K562 (cell line): ENCODE measurements around the gene GPX2. TPM values are rescaled to one million over a fixed set of nuclear protein-coding genes. Genes with fewer than 3 reads are reported as not detected.

Experiments
- ATAC-seq: fragments of 200-7000 bp; cut with Tn5 transposase; 3 replicates; pipeline ENCODE4 v1.9.1; 2020; ENCODE audit warnings: moderate library complexity
- BruUV-seq: library from RNA; stranded (reverse); fragments of 400-500 nt; replicated peaks from 2 replicates; lab custom pipeline; 2021; lab: Mats Ljungman, UMichigan
- CTCF ChIA-PET: fragments of 300-600 bp; formaldehyde crosslinking; extraction: SDS; loops from one replicate; lab custom pipeline; 2021; ENCODE audit warnings: low intra/inter-chr PET ratio; lab: Yijun Ruan, JAX
- POLR2A ChIA-PET: fragments of 300-600, 350-650 bp; sonication (Branson Sonifier 250); formaldehyde crosslinking; extraction: SDS; loops from one replicate; lab custom pipeline; 2021; ENCODE audit warnings: antibody characterized with exemption, inconsistent platforms; lab: Yijun Ruan, JAX
- DNase-seq, 4 experiments: peaks; one replicate each; pipeline versions ENCODE4 v3.0.0 to v3.0.0-alpha.2; 2011 to 2018; ENCODE audit warnings: low spot score in 3 of 4, mixed read lengths in 3 of 4; ENCODE audit errors: extremely low read depth in 1 of 4
- FAIRE-seq: peaks from 2 replicates; lab custom pipeline; 2011; peaks lifted over from hg19 to GRCh38; lab: Jason Lieb, UNC
- H2AFZ ChIP-seq: 2 replicates; pipeline ENCODE4 v1.6.0; 2011; ENCODE audit warnings: low read depth, low read length, control low read depth, inconsistent platforms
- H3K27ac ChIP-seq: fragments of 200-600 bp; 3 replicates; pipeline ENCODE4 v1.8.0; 2011; ENCODE audit warnings: low read depth, mild to moderate bottlenecking, control low read depth, inconsistent platforms, low read length, moderate library complexity, mixed read lengths; ENCODE audit errors: extremely low read depth
- H3K27me3 ChIP-seq, 2 experiments: fragments of 300-600 bp in 1 of 2; 2 replicates in 1 of 2; 3 replicates in 1 of 2; pipeline versions ENCODE4 v1.6.0 to v1.8.0; 2011; ENCODE audit warnings: inconsistent platforms in 2 of 2, low read length in 2 of 2, mild to moderate bottlenecking in 1 of 2, mixed read lengths in 1 of 2, moderate library complexity in 1 of 2; ENCODE audit not compliant: control insufficient read depth in 2 of 2, insufficient read depth in 2 of 2
- H3K36me3 ChIP-seq: fragments of 300-600 bp; 3 replicates; pipeline ENCODE4 v1.8.0; 2011; ENCODE audit warnings: mild to moderate bottlenecking, low read length, inconsistent platforms; ENCODE audit not compliant: control insufficient read depth, insufficient read depth
- H3K4me1 ChIP-seq, 2 experiments: fragments of 200-600 bp in 1 of 2; replicated peaks in 1 of 2; 2 replicates in 1 of 2; 3 replicates in 1 of 2; pipeline versions ENCODE4 v1.5.1 to v1.8.0; 2011; ENCODE audit warnings: inconsistent platforms in 2 of 2, low read length in 2 of 2, mild to moderate bottlenecking in 1 of 2, mixed read lengths in 1 of 2, moderate library complexity in 1 of 2; ENCODE audit not compliant: control insufficient read depth in 2 of 2, insufficient read depth in 2 of 2
- H3K4me2 ChIP-seq: 2 replicates; pipeline ENCODE4 v1.6.1; 2011; ENCODE audit warnings: low read length, control low read depth, inconsistent platforms, mixed read lengths; ENCODE audit not compliant: insufficient read depth
- H3K4me3 ChIP-seq: fragments of 200-600 bp; sonication (generic), shearing (Covaris generic); 2 replicates; pipeline ENCODE4 v1.5.1; 2016; ENCODE audit warnings: control low read depth, inconsistent platforms
- H3K79me2 ChIP-seq: fragments of 200-600 bp; 3 replicates; pipeline ENCODE4 v1.8.0; 2011; ENCODE audit warnings: low read length, inconsistent platforms; ENCODE audit not compliant: control insufficient read depth, insufficient read depth
- H3K9ac ChIP-seq, 2 experiments: 2 replicates each; pipeline versions ENCODE4 v1.6.0 to v1.6.1; 2011; ENCODE audit warnings: low read depth in 2 of 2, low read length in 2 of 2, control low read depth in 1 of 2, inconsistent platforms in 1 of 2, mild to moderate bottlenecking in 1 of 2, mixed read lengths in 1 of 2; ENCODE audit not compliant: insufficient read depth in 1 of 2
- H3K9me1 ChIP-seq: one replicate; pipeline ENCODE4 v1.6.0; 2011; ENCODE audit warnings: inconsistent platforms, mild to moderate bottlenecking, low read length, moderate library complexity; ENCODE audit not compliant: control insufficient read depth, insufficient read depth
- H3K9me3 ChIP-seq: replicated peaks from 2 replicates; pipeline ENCODE4 v1.5.1; 2011; ENCODE audit warnings: low read depth, low read length, inconsistent platforms; ENCODE audit not compliant: control insufficient read depth, insufficient read depth
- H4K20me1 ChIP-seq: replicated peaks from 2 replicates; pipeline ENCODE4 v1.6.1; 2011; ENCODE audit warnings: low read length, inconsistent platforms, mixed read lengths; ENCODE audit not compliant: control insufficient read depth, insufficient read depth
- CEBPZ ChIP-seq: fragments of 150-350 bp; IDR thresholded peaks from 2 replicates; pipeline ENCODE4 v1.6.1; 2014; ENCODE audit warnings: low read depth, mild to moderate bottlenecking, low read length, borderline replicate concordance
- EGR1 ChIP-seq: fragments of 450-650 bp; conservative IDR thresholded peaks from 2 replicates; pipeline ENCODE4 v1.6.1; 2017; ENCODE audit warnings: mild to moderate bottlenecking
- GTF2B ChIP-seq: IDR thresholded peaks from 2 replicates; pipeline ENCODE4 v1.6.1; 2011; ENCODE audit not compliant: insufficient read length; ENCODE audit errors: extremely low read depth
- SMARCC2 ChIP-seq: fragments of 450-650 bp; IDR thresholded peaks from 2 replicates; pipeline ENCODE4 v1.6.1; 2017; ENCODE audit warnings: antibody characterized with exemption, moderate library complexity, mild to moderate bottlenecking, low read depth
- WGBS: fragments of 100-300 bp; shearing (Covaris generic); methylation state at CpG from one replicate; pipeline ENCODE4 v1.1.6; 2016; ENCODE audit warnings: low coverage, mixed read lengths; ENCODE audit not compliant: insufficient coverage; ENCODE audit errors: missing lambda C conversion rate; 5-methylcytosine and 5-hydroxymethylcytosine counted together
- in situ Hi-C: fragments of 300-500 bp; cut with MboI; formaldehyde crosslinking; loops from 4 replicates; pipeline ENCODE4 v1.15.0; 2018; ENCODE audit warnings: inconsistent platforms, mixed read lengths
- intact Hi-C: fragments of 100-400 bp; cut with micrococcal nuclease; formaldehyde crosslinking; loops from 2 replicates; pipeline ENCODE4 v1.14.2; 2022
- polyA plus RNA-seq, 8 experiments: library from polyadenylated mRNA; depleted of rRNA in 4 of 8; stranded (reverse) in 5 of 8; unstranded in 3 of 8; fragments of >200 nt; fragmentation: Nextera tagmentation in 2 of 8; fragmentation: Illumina TruSeq in 1 of 8; extraction: Ambion mirVana in 2 of 8; extraction: Trizol in 1 of 8; gene quantifications; 2 replicates each; pipeline versions ENCODE4 v1.2.1 to v1.2.3, GENCODE V29; 2011 to 2014; ENCODE audit warnings: inconsistent platforms in 1 of 8, missing spikeins in 1 of 8
- total RNA-seq, 7 experiments: library from RNA; depleted of rRNA in 6 of 7; stranded (reverse); fragments of >200 nt in 6 of 7; fragmentation: Illumina TruSeq in 2 of 7; extraction: Trizol in 2 of 7; gene quantifications; 2 replicates each; pipeline versions ENCODE4 v1.2.1 to v1.2.3, GENCODE V29; 2011 to 2021; ENCODE audit warnings: low replicate concordance in 1 of 7

The GPX2 gene
- total and polyA plus RNA-seq, 9 of the 15 experiments (the other 6 are each of a cell fraction or from before 2014, with no cell fraction given), result 0.24 TPM; not detected in 8

GRCh38 chr14:64970776-64971477 lies 28.4 kb upstream of the GPX2 start:
- POLR2A ChIA-PET, result interaction anchor here (1.0 to 1.2 kb wide), 3 partner anchors 9 to 29 kb away, joined by 3 read pairs; no protein-coding TSS in a partner anchor
- Histone ChIP-seq H3K79me2 (no peaks in the 10 kb centered on the region), H3K36me3 (no peaks in the 10 kb centered on the region), H3K27me3 (peaks cover 4 to 25% of the 10 kb centered on the region in 2 experiments; a peak in 3 of 5 replicates), H3K9ac (no peak overlapping the region), H3K27ac (no peak overlapping the region), H3K4me3 (no peak overlapping the region), H3K9me3 (no peaks in the 10 kb centered on the region), H3K4me1 (peaks cover 0 to 13% of the 10 kb centered on the region in 2 experiments; a peak in 2 of 5 replicates), H2AFZ (no peak overlapping the region), H3K4me2 (no peak overlapping the region), H4K20me1 (no peaks in the 10 kb centered on the region; the same call in 1 of the 2 replicates), H3K9me1 (no peaks in the 10 kb centered on the region)
- BruUV-seq, result no TSS peak
- TF ChIP-seq GTF2B (no peak), CEBPZ (no peak), SMARCC2 (no peak), EGR1 (no peak)
- WGBS, result 40% methylated on average over 2 of the region's 8 CpGs
- intact Hi-C loops (no loop called here), in situ Hi-C loops (no loop called here)
- FAIRE-seq (no peak), DNase-seq (no peak), ATAC-seq (no peak)
- CTCF ChIA-PET, result no interaction called here
